HFF-Myc (cell line): ENCODE results near the gene C3orf70.

Source experiments
- DNase-seq: peaks from one replicate; pipeline ENCODE4 v3.0.0-alpha.2; 2011; ENCODE audit warnings: low read depth; ENCODE audit errors: extremely low read depth
- H3K4me3 ChIP-seq: replicated peaks from 2 replicates; pipeline ENCODE4 v1.5.1; 2011; ENCODE audit warnings: low read depth, mild to moderate bottlenecking, control low read depth, low read length
- TF ChIP-seq, protein P1 (sequence below): IDR thresholded peaks from 2 replicates; pipeline ENCODE4 v1.5.1; 2012; ENCODE audit warnings: mild to moderate bottlenecking, low read depth, low read length, control low read depth; ENCODE audit errors: missing control alignments

The C3orf70 gene

DNA sequence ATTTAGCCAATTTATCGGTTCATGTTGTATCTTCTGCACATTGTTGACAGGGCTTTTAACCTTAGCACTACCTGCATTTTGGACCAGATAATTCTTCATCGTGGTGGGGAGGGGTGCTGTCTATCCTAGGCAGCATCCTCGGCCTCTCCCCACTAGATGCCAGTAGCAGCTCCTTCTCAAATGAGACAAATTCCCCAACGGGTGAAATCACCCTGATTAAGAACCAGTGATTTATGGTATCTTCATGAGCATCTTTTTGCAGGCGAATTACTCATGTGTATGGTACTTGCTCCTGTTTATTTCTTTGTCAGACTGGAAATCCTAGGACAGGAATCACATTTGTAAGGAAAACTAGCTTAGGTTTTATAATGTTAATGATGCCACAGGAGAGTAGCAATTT lies 68.0 kb downstream of the C3orf70 start:
- no peak for DNase-seq
- no peak overlapping the region for H3K4me3 ChIP-seq
- TF ChIP-seq, protein P1, sequence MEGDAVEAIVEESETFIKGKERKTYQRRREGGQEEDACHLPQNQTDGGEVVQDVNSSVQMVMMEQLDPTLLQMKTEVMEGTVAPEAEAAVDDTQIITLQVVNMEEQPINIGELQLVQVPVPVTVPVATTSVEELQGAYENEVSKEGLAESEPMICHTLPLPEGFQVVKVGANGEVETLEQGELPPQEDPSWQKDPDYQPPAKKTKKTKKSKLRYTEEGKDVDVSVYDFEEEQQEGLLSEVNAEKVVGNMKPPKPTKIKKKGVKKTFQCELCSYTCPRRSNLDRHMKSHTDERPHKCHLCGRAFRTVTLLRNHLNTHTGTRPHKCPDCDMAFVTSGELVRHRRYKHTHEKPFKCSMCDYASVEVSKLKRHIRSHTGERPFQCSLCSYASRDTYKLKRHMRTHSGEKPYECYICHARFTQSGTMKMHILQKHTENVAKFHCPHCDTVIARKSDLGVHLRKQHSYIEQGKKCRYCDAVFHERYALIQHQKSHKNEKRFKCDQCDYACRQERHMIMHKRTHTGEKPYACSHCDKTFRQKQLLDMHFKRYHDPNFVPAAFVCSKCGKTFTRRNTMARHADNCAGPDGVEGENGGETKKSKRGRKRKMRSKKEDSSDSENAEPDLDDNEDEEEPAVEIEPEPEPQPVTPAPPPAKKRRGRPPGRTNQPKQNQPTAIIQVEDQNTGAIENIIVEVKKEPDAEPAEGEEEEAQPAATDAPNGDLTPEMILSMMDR, result no peak

DNA sequence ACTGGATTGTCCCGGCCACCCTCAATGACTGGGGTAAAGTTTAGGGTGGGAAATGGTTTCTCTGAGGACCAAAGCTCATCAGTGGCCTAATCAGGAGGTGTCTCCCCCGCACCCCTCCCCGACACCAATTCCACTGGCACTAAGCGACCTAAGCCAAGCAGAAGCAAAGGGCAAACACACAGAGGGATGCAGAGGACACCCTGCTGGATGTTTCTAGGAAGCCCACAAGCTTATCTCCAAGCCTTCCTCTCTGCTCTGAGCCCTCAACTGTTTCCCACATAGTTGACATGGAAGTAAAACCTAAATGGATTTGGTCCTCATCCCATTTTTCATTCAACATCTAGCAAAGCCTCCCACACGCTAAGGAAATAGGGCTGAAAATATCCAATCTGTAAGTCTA lies 68.5 kb downstream of the C3orf70 start:
- DNase-seq, result no peak
- no peak overlapping the region for H3K4me3 ChIP-seq
- TF ChIP-seq, protein P1, result no peak

DNA sequence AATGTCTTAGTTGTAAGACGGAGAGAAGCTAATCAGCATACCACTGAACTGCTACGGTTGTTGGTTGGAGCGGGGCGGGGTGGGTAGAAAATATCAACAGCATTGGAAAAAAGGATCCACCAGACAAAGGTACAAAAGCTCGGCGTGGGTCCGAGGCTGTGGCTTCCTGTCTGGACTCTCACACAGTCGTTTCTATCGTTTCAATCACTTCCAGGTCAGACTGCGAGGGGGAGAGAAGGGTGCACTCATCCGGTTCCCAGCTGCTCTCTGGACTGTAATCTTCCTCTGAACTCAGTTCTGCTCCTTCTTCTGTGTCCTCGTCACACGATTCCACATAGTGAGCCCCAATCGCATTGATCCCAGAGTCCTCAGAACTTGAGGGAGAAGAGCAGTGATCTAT lies 70.0 kb downstream of the C3orf70 start:
- no peak for DNase-seq
- TF ChIP-seq, protein P1, result no peak
- no peak overlapping the region for H3K4me3 ChIP-seq

DNA sequence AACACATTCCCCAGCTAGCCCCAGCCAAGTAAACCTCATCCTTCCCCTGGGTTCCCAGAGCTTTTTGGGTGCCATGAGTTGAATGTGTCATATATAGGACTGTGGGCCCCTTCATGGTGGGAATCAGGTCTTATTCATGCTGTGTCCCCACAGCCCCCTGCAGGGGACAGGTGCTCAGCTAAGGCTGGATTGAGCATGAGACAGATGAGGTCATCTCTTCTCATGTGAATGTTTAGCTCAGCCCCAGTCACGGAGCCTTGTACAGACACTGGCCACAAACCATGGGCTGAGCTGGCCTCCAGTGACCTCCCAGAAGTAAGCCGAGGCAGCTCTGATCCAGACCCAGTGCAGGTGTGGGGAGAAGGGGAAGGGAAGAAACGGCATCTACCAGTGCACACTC lies 70.7 kb downstream of the C3orf70 start:
- no peak for DNase-seq
- TF ChIP-seq, protein P1, result no peak
- no peak overlapping the region for H3K4me3 ChIP-seq

DNA sequence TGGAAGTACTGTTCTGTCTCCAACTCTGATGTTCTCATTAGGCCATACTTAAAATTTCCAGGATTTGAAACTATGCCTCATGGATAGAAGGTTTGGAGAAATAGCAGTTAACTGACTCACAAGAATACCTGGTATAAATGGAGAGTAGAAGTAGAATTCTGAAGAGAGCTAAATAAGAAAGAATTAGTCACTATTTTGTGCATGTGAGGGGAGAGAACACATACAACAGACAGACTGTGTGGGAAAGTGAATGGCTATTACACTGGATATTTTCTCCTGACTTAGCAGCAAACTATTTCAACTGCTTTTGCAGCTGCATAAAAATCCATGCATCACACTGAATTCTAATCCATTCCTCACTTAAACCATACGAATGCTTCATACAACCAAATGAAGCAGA lies 71.3 kb downstream of the C3orf70 start:
- H3K4me3 ChIP-seq, result no peak overlapping the region
- DNase-seq, result no peak
- TF ChIP-seq, protein P1, result no peak

DNA sequence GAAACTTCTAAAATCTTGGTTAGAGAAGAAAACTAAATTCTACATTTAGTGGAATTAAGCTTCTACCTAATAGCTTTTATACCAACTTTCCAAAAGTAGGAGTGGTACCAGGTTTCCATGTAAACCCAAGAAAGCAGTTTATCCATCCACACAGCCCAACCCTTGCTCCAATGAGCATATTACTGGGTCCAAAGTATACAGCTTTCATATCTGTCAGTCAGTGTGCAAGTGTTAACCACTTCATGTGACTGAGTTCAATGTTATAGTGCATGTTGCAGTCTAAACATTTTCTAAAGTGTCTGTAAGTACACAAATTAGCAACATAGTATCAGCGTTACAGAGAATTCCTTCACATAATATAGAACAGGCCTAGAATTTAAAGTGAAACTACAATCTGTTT lies 73.2 kb downstream of the C3orf70 start:
- TF ChIP-seq, protein P1, result no peak
- no peak overlapping the region for H3K4me3 ChIP-seq
- DNase-seq, result no peak

DNA sequence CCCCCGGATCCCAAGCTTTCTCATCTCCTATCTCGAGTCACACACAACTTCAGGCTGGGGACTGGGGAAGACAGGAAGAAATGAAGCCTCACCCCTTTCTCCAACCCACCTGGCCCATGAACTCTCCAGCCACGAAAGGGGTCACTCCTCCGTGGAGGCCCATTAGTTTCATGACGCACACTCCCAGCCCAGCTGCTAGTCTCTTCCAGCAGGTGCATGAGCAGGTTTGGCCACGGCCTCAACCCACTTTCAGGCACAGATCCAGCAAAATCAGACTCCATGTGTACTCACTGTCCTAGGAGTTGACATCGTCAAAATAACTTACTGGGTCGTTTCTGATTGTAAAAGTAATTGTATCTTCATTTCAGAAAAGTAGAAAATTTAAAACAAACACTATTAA lies 76.6 kb downstream of the C3orf70 start:
- TF ChIP-seq, protein P1, result no peak
- no peak overlapping the region for H3K4me3 ChIP-seq
- DNase-seq, result no peak
